Measurements from ENCODE around the gene SETBP1. TPM values are rescaled to one million over a fixed set of nuclear protein-coding genes. Genes with fewer than 3 reads are reported as not detected.

Gene SETBP1
- polyA plus RNA-seq, 1 experiment, result 2.9 TPM

DNA sequence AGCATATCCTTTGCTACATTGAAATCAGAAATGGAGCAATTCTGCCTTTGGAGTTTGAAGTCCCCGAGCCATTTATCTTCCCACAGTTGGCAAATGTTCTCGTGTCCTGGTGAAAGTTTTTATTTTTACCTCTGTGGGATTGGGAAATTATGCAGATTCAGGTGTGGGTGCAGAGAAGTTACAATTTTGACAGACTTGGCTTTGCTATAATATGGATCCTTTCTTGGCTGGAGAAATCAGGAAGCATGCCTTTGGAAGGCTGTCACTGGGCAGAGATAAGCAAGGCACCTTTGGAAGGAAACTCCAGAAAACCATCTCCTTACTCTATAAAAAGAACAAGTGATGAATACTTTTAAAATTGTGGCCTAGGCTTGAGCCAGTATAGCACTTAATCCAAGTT lies 278.3 kb downstream of the SETBP1 start:
- DNase-seq (ENCODE audit: low read depth), result no peak
- no peak overlapping the region for H3K4me3 ChIP-seq (ENCODE audit: low read depth, low read length)
- TF ChIP-seq, protein P1, sequence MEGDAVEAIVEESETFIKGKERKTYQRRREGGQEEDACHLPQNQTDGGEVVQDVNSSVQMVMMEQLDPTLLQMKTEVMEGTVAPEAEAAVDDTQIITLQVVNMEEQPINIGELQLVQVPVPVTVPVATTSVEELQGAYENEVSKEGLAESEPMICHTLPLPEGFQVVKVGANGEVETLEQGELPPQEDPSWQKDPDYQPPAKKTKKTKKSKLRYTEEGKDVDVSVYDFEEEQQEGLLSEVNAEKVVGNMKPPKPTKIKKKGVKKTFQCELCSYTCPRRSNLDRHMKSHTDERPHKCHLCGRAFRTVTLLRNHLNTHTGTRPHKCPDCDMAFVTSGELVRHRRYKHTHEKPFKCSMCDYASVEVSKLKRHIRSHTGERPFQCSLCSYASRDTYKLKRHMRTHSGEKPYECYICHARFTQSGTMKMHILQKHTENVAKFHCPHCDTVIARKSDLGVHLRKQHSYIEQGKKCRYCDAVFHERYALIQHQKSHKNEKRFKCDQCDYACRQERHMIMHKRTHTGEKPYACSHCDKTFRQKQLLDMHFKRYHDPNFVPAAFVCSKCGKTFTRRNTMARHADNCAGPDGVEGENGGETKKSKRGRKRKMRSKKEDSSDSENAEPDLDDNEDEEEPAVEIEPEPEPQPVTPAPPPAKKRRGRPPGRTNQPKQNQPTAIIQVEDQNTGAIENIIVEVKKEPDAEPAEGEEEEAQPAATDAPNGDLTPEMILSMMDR (IDR thresholded peaks at IDR 0.05; ENCODE audit: insufficient read depth, low read depth, low read length), result no peak
- ChIA-PET CTCF (no interaction called here), POLR2A (no interaction called here)
- H3K36me3 ChIP-seq (ENCODE audit: control insufficient read depth, insufficient read depth, low read length), result no peaks in the 10 kb centered on the region
- H3K27me3 ChIP-seq (ENCODE audit: control insufficient read depth, insufficient read depth, low read length), result no peaks in the 10 kb centered on the region

DNA sequence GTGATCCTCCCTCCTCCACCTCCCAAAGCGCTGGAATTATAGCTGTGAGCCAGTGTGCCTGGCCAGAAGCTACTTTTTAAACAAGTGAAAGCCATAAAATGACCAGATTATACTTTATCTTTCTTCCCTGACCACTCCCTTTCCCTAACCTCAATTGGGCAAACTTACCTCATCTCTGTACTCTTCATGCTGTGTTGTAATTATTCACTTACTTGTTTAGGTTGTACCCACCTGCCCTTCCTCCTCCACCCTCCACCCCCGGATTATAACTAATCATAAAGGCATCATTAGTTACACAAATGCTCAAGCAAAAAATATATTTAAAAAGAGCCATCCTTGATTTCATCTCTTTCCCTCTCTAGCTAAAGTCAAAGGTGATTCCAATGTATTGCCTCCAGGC lies 279.9 kb downstream of the SETBP1 start:
- ChIA-PET POLR2A (no interaction called here), CTCF (interaction anchor here (1.5 kb wide), 1 partner anchor 12 kb away, joined by 5 read pairs; no protein-coding TSS in a partner anchor)
- TF ChIP-seq, protein P1 (IDR thresholded peaks at IDR 0.05; ENCODE audit: insufficient read depth, low read depth, low read length), result no peak
- Histone ChIP-seq H3K27me3 (ENCODE audit: control insufficient read depth, insufficient read depth, low read length) (no peaks in the 10 kb centered on the region), H3K36me3 (ENCODE audit: control insufficient read depth, insufficient read depth, low read length) (no peaks in the 10 kb centered on the region), H3K4me3 (ENCODE audit: low read depth, low read length) (no peak overlapping the region)
- DNase-seq (ENCODE audit: low read depth), result no peak

GRCh38 chr18:44961288-44961995 lies 280.8 kb downstream of the SETBP1 start:
- POLR2A ChIA-PET, result no interaction called here
- no peaks in the 10 kb centered on the region for H3K36me3 ChIP-seq (ENCODE audit: control insufficient read depth, insufficient read depth, low read length)
- TF ChIP-seq, protein P1 (IDR thresholded peaks at IDR 0.05; ENCODE audit: insufficient read depth, low read depth, low read length), result no peak
- H3K4me3 ChIP-seq (ENCODE audit: low read depth, low read length), result no peak overlapping the region
- DNase-seq (ENCODE audit: low read depth), result no peak
- H3K27me3 ChIP-seq (ENCODE audit: control insufficient read depth, insufficient read depth, low read length), result no peaks in the 10 kb centered on the region
- CTCF ChIA-PET, result interaction anchor here (1.3 to 1.5 kb wide), 2 partner anchors 12 kb away, joined by 4 to 5 read pairs; no protein-coding TSS in a partner anchor

DNA sequence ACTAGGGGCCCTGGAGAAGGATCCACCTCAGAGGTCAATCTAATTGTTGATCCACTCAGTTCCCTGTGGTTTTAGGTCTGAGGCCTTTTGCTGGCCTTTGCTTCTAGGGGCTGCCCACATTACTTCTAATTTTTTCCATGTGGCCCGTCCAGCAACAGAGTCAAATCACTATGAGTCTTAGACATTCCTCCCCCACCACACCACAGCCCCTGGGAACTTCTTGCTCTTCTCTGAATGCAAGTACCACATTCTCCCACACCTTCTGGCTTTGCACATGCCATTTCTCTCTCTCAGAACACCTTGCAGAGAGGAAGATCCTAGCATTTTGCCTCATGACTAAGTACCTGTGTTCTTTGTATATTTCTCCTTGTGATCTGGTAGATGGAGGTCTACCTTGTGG lies 286.9 kb downstream of the SETBP1 start:
- POLR2A ChIA-PET, result no interaction called here
- CTCF ChIA-PET, result no interaction called here

DNA sequence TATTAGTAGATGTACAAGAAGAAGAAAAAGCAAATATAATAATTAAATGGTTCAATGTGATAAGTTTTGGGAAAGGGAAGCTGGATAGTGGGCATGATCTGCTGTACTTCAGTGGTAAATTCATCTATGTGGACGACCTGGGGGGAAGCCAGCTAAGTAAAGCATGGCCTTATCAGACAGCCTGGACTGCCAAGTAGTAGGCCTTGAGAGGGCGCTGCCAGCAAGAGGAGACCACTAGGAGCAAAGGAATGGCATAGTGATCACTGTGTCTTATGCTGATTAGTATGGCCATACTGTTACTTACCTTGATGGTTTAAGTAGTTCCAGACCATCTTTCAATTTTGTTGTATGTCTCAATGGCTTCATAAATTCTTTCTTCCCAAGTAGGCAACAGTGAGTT lies 287.6 kb downstream of the SETBP1 start:
- TF ChIP-seq, protein P1 (IDR thresholded peaks at IDR 0.05; ENCODE audit: insufficient read depth, low read depth, low read length), result no peak
- CTCF ChIA-PET, result no interaction called here

More for the DNA sequence above, 286.9 kb downstream of the SETBP1 start:
- no peak for DNase-seq (ENCODE audit: low read depth)
- no peak overlapping the region for H3K4me3 ChIP-seq (ENCODE audit: low read depth, low read length)
- TF ChIP-seq, protein P1 (IDR thresholded peaks at IDR 0.05; ENCODE audit: insufficient read depth, low read depth, low read length), result no peak
- H3K27me3 ChIP-seq (ENCODE audit: control insufficient read depth, insufficient read depth, low read length), result no peaks in the 10 kb centered on the region
- H3K36me3 ChIP-seq (ENCODE audit: control insufficient read depth, insufficient read depth, low read length), result no peaks in the 10 kb centered on the region

More for the DNA sequence above, 287.6 kb downstream of the SETBP1 start:
- DNase-seq (ENCODE audit: low read depth), result no peak
- POLR2A ChIA-PET, result no interaction called here
- Histone ChIP-seq H3K4me3 (ENCODE audit: low read depth, low read length) (no peak overlapping the region), H3K27me3 (ENCODE audit: control insufficient read depth, insufficient read depth, low read length) (no peaks in the 10 kb centered on the region), H3K36me3 (ENCODE audit: control insufficient read depth, insufficient read depth, low read length) (no peaks in the 10 kb centered on the region)

Measured in BJ (cell line).